Astrocyte of the cerebellum (primary cell): Measurements from ENCODE around the gene ODF4.
A peak's percentile ranks its signal among the peaks of the same experiment; 100 is the strongest.

Source experiments
- DNase-seq: peaks from one replicate; pipeline ENCODE4 v3.0.0-alpha.2; 2011; ENCODE audit warnings: low read depth
- H3K4me3 ChIP-seq: 2 replicates; pipeline ENCODE4 v1.5.1; 2011; ENCODE audit warnings: mild to moderate bottlenecking, low read depth, low read length, moderate library complexity
- in situ Hi-C: cut with HindIII; loops from 2 replicates; pipeline ENCODE4 v1.10.0; 2017; ENCODE audit warnings: low sequenced_read_pairs
- TF ChIP-seq, protein P1 (sequence below): IDR thresholded peaks from 2 replicates; pipeline ENCODE4 v1.5.1; 2012; ENCODE audit warnings: low read length, low read depth, moderate library complexity, mild to moderate bottlenecking; ENCODE audit errors: missing control alignments

The ODF4 gene

DNA sequence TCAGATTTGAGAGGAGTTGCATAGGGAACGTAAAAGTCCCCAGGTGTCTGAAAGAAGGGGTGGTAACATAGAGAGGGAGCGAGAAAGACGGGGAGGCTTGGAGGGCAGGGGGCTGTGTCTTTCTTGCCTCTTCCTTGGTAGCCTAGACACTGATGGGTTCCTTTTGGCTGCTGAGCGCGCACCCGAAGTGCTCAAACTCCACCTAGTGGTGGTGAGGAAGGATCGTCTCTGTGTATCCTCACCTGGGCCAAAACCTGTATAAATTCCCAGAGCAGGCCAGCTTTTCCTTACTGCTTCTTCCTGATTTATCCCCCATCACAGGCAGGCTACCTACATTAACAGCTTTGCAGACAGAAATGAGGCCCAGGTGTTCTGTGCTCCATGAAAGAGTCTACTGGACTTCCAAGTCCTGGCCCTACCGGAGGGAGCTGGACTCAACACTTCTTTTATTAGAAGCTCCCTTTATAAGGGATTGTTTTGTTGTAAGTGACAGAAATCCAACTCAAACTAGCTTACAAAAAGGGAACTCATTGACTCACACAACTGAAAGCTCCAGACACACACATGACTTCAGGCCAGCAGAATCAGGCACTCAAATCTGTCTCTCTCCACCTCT, 38.9 kb upstream of the ODF4 start:
- in situ Hi-C loops: loop anchor here (10.0 to 25.0 kb wide), 3 partner anchors 56 to 188 kb away; partner anchors contain the start of genes ALOXE3, BORCS6, CTC1 and HES7
- H3K4me3 ChIP-seq: no peak overlapping the region
- peak; percentile 32 for DNase-seq
- TF ChIP-seq, protein P1, sequence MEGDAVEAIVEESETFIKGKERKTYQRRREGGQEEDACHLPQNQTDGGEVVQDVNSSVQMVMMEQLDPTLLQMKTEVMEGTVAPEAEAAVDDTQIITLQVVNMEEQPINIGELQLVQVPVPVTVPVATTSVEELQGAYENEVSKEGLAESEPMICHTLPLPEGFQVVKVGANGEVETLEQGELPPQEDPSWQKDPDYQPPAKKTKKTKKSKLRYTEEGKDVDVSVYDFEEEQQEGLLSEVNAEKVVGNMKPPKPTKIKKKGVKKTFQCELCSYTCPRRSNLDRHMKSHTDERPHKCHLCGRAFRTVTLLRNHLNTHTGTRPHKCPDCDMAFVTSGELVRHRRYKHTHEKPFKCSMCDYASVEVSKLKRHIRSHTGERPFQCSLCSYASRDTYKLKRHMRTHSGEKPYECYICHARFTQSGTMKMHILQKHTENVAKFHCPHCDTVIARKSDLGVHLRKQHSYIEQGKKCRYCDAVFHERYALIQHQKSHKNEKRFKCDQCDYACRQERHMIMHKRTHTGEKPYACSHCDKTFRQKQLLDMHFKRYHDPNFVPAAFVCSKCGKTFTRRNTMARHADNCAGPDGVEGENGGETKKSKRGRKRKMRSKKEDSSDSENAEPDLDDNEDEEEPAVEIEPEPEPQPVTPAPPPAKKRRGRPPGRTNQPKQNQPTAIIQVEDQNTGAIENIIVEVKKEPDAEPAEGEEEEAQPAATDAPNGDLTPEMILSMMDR: peak; percentile 89

DNA sequence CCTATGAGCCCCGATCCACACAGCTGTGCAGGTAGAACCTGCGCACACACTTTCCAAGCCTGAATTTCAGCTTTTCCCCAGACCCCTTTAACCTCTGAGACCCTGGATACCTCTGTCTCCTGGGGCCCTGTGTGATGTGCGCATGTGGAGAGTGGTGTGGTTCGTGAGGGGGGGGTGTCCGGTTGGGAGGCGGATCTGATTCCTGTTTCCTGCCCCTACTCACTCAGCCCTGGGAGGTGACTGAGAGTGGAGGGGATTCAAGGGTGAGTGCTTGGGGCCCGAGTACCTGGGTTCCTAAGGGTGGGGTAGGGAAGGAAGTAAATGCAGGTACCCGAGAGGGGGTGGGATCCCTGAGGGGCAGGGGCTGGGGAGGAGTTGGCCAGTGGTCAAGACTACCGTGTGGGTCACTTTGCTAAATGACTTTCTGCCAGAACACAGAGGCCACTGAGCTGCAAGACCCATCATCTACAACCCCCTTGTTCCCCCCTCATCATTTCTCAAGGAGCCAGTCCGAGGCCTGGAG, 29.0 kb upstream of the ODF4 start:
- no peak for DNase-seq
- in situ Hi-C loops: loop anchor here (25.0 kb wide), 2 partner anchors 123 to 198 kb away; partner anchors contain the start of genes ALOXE3, BORCS6, HES7 and TMEM107
- no peak overlapping the region for H3K4me3 ChIP-seq
- TF ChIP-seq, protein P1: no peak

DNA sequence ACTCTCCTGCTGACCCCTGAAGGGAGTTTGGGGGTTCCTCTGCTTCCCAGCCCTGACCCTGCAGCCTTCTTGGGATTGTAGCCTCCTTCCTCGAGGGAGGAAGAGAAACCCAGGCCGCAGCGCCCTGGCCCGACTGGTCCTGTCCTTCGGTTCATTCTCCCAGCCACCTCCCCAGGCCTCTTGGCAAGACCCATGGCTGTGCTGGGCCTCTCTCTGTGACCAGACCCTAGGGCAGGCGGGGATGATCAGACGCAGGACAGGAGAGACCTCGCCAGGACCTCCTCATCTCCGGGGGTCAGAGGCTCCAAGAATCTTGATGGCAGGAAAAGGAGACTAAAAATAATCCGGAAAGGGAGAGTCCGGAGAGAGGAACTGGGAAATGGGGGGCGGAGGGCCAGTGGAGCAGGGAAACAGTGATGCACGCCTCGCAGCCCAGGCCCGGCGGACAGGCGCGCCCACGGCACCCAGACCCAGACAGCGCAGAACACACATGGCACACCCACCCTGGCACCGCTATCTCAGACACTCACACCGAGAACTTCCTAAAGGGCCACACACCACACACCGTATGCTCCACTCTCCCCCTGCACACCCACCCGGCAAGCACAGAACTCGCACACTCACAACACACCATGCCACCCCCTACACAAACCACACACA, 28.4 kb upstream of the ODF4 start:
- in situ Hi-C loops: loop anchor here (25.0 kb wide), 2 partner anchors 124 to 199 kb away; partner anchors contain the start of genes ALOXE3, BORCS6, HES7 and TMEM107
- H3K4me3 ChIP-seq: no peak overlapping the region

DNA sequence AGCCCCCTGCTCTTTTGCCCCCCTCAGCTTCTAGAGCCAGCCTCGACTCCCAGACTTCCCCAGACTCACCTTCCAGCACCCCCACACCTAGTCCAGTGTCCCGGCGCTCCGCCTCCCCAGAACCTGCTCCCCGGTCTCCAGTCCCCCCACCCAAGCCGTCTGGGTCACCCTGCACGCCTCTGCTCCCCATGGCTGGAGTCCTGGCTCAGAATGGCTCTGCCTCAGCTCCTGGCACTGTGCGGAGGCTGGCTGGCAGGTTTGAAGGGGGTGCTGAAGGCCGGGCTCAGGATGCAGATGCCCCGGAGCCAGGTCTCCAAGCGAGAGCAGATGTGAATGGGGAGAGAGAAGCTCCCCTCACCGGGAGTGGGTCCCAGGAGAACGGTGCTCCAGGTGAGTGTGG, 27.4 kb upstream of the ODF4 start:
- no peak overlapping the region for H3K4me3 ChIP-seq
- in situ Hi-C loops: loop anchor here (25.0 kb wide), 2 partner anchors 125 to 200 kb away; partner anchors contain the start of genes ALOXE3, BORCS6, HES7 and TMEM107
- TF ChIP-seq, protein P1: no peak
- DNase-seq: no peak

More for the DNA sequence above, 28.4 kb upstream of the ODF4 start:
- DNase-seq: no peak
- TF ChIP-seq, protein P1: no peak

DNA sequence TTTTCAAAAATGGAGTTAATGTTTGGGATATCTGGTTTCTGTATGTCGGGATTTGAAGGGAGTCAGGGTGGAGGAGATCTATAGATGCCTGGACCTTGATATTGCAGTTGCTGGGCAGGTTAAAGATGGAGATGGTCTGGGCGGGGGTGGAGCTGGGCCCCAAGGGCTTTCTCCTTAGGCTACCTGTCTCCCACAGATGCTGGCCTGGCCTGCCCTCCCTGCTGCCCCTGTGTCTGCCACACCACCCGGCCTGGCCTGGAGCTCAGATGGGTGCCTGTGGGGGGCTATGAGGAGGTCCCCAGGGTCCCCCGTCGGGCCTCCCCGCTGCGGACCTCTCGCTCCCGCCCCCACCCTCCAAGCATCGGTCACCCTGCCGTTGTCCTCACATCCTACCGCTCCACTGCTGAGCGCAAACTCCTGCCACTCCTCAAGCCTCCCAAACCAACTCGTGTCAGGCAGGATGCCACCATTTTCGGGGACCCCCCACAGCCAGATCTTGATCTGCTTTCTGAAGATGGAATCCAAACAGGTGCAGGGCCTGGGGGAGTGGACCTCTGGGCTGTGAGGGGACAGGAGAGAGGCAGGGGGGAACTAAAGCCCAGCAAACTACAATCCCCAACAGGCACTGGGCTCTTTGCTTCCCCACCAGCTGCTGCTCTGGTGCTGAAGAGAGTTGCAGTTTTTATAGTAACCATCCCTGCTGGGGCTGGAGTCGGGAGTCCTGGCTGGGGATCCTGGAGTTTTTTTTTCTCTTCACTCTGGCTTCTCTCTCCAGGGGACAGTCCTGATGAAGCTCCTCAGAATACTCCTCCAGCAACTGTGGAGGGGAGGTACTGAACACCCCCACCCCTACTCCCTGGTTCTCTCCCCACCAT, 26.7 kb upstream of the ODF4 start:
- no peak overlapping the region for H3K4me3 ChIP-seq
- in situ Hi-C loops: loop anchor here (25.0 kb wide), 2 partner anchors 126 to 201 kb away; partner anchors contain the start of genes ALOXE3, BORCS6, HES7 and TMEM107
- TF ChIP-seq, protein P1: no peak
- no peak for DNase-seq
